ENCODE measurements around the gene SAMD3.

DNA sequence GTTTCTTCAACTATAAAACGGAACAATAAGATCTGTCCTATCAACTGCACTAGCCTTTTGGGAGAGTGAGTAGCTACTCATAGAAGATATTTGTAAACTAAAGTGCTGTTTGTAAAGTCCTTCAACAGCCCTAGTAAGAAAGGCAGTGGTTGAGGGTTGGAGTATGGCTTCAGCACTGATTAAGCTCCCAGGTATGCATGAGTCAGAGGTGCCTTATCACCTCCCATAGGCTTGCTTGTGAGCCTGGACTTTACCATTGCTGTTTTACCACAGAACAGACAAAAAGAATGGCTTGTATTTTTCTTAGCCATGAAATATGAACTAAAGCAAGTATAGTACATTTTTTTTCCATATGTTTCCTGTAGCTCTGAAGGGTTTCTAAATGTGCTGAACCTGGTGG lies 44.1 kb downstream of the SAMD3 start:
- TF ChIP-seq MAZ (IDR thresholded peaks at IDR 0.05; ENCODE audit: borderline replicate concordance, low read depth, low read length): no peak
- TF ChIP-seq, protein P1, sequence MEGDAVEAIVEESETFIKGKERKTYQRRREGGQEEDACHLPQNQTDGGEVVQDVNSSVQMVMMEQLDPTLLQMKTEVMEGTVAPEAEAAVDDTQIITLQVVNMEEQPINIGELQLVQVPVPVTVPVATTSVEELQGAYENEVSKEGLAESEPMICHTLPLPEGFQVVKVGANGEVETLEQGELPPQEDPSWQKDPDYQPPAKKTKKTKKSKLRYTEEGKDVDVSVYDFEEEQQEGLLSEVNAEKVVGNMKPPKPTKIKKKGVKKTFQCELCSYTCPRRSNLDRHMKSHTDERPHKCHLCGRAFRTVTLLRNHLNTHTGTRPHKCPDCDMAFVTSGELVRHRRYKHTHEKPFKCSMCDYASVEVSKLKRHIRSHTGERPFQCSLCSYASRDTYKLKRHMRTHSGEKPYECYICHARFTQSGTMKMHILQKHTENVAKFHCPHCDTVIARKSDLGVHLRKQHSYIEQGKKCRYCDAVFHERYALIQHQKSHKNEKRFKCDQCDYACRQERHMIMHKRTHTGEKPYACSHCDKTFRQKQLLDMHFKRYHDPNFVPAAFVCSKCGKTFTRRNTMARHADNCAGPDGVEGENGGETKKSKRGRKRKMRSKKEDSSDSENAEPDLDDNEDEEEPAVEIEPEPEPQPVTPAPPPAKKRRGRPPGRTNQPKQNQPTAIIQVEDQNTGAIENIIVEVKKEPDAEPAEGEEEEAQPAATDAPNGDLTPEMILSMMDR (conservative IDR thresholded peaks at IDR 0.05; ENCODE audit: low read depth, low read length): no peak
- TF ChIP-seq SMC3 (IDR thresholded peaks at IDR 0.05; ENCODE audit: low read depth, low read length): no peak
- no peak for TF ChIP-seq POLR2A (IDR thresholded peaks at IDR 0.05; ENCODE audit: low read depth, low read length)
- TF ChIP-seq RFX5 (IDR thresholded peaks at IDR 0.05; ENCODE audit: low read depth, low read length): no peak
